ENCODE data around the gene THSD1.

THSD1 gene

GRCh38 chr13:52405767-52406494, at the start of gene THSD1:
Gene THSD1, minus strand, starts transcription at chr13:52406172. Its CDS starts 3,572 bp downstream, at chr13:52402600.
- peak within 1 kb of the TSS; percentile 90 for H3K27ac ChIP-seq
- peak; percentile 44 for DNase-seq (ENCODE audit: low spot score)
- ChIA-PET POLR2A (ENCODE audit: low non-redundant PET) (no interaction called here), CTCF (interaction anchor here (1.6 to 2.5 kb wide), 2 partner anchors 42 to 44 kb away, joined by 3 to 11 read pairs; partner anchors contain the start of gene VPS36)
- no peak for TF ChIP-seq CTCF (conservative IDR thresholded peaks at IDR 0.05; ENCODE audit: low read depth)

GRCh38 chr13:52455677-52456041, 49.7 kb upstream of the THSD1 start:
- peak overlapping the region; percentile 95 for H3K27ac ChIP-seq
- CTCF ChIA-PET, result no interaction called here
- no peak for TF ChIP-seq CTCF (conservative IDR thresholded peaks at IDR 0.05; ENCODE audit: low read depth)
- DNase-seq (ENCODE audit: low spot score), result peak; percentile 62
- POLR2A ChIA-PET (ENCODE audit: low non-redundant PET), result no interaction called here

- POLR2A ChIA-PET (ENCODE audit: low non-redundant PET), result no interaction called here
Measured at GRCh38 chr13:52454820-52455676, 49.1 kb upstream of the THSD1 start, which contains the start of gene CKAP2. Gene CKAP2, plus strand, starts transcription at chr13:52455478. Its CDS starts 79 bp downstream, at chr13:52455557.

GRCh38 chr13:52454459-52454819, 48.5 kb upstream of the THSD1 start:
- ChIA-PET POLR2A (ENCODE audit: low non-redundant PET) (no interaction called here), CTCF (no interaction called here)
- peak overlapping the region; percentile 95 for H3K27ac ChIP-seq
- DNase-seq (ENCODE audit: low spot score), result peak; percentile 44
- TF ChIP-seq CTCF (conservative IDR thresholded peaks at IDR 0.05; ENCODE audit: low read depth), result no peak

More at GRCh38 chr13:52454820-52455676, 49.1 kb upstream of the THSD1 start, which contains the start of gene CKAP2:
- H3K27ac ChIP-seq, result peak within 1 kb of the TSS; percentile 95
- no peak for TF ChIP-seq CTCF (conservative IDR thresholded peaks at IDR 0.05; ENCODE audit: low read depth)
- CTCF ChIA-PET, result no interaction called here
- DNase-seq (ENCODE audit: low spot score), result peak; percentile 94

GRCh38 chr13:52452470-52452869, 46.5 kb upstream of the THSD1 start:
- POLR2A ChIA-PET (ENCODE audit: low non-redundant PET), result no interaction called here
- CTCF ChIA-PET, result no interaction called here
- TF ChIP-seq CTCF (conservative IDR thresholded peaks at IDR 0.05; ENCODE audit: low read depth), result no peak
- no peak for DNase-seq (ENCODE audit: low spot score)
- no peak overlapping the region for H3K27ac ChIP-seq

- peak overlapping the region; percentile 94 for H3K27ac ChIP-seq
- POLR2A ChIA-PET (ENCODE audit: low non-redundant PET), result interaction anchor here (0.7 kb wide), 2 partner anchors 84 to 108 kb away, joined by 3 to 4 read pairs; no protein-coding TSS in a partner anchor
- TF ChIP-seq CTCF (conservative IDR thresholded peaks at IDR 0.05; ENCODE audit: low read depth), result no peak
- CTCF ChIA-PET, result interaction anchor here (0.6 to 1.6 kb wide), 27 partner anchors 8 to 1557 kb away, joined by 3 to 11 read pairs (median 4); partner anchors contain the start of genes ALG11 and NEK3
- DNase-seq (ENCODE audit: low spot score), result no peak
Measured at GRCh38 chr13:52451135-52451804, 45.3 kb upstream of the THSD1 start.
